HG03575 (cell line): Measurements from ENCODE around the gene AFAP1L2.

ENCODE experiments used
- ATAC-seq: cut with Tn5 transposase; IDR thresholded peaks from one replicate; pipeline ENCODE4 v1.9.1; 2021; ENCODE audit not compliant: unreplicated experiment, insufficient number of reproducible peaks, low FRiP score; ENCODE audit errors: extremely low read depth

The AFAP1L2 gene

DNA sequence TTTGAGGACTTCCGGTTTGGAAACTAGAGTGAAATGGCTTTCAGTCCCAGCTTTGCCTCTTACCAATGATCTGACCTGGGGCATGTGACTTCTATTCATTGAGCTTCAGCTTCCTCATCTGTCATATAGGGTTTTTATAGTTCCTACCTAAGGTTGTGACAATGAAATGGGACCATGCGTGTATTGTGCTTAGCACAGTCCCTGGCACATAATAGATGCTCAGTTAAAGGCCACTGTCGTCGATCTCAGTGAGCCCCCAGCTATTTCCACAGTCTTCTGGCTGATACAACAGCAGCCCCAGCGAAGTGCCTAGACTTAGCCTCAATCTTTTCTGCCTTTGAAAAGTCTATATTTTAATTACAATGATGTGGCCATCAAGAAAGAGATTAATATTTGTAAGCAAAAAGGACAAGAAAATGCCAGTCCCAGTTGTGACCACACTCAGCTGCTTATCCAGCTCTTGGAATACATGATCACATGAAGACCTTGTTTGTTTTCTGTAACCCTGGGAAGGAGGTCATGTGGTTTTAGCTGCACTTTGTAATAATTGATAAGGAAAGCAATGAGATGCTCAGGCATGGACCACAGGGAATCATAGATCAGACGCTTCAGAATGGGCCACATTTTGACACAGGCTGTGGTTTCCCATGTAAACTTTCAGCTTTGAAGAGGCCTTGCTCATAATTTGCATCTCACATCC lies 120.6 kb downstream of the AFAP1L2 start:
- no peak for ATAC-seq

DNA sequence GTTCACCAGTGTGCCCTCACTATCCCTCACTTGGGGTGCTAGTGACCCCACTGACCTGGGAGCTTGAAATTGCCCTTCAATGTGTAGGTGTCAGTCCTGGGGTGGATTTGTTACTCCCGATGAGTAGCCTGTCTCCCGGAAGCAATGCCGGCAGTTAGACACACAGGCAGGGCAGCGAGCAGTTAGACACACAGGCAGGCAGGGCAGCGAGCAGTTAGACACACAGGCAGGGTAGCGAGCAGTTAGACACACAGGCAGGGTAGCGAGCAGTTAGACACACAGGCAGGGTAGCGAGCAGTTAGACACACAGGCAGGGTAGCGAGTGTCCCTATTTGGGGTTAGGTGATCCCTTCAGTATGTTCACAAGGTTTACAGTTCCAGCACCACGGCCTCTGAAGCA lies 121.2 kb downstream of the AFAP1L2 start:
- ATAC-seq = no peak

DNA sequence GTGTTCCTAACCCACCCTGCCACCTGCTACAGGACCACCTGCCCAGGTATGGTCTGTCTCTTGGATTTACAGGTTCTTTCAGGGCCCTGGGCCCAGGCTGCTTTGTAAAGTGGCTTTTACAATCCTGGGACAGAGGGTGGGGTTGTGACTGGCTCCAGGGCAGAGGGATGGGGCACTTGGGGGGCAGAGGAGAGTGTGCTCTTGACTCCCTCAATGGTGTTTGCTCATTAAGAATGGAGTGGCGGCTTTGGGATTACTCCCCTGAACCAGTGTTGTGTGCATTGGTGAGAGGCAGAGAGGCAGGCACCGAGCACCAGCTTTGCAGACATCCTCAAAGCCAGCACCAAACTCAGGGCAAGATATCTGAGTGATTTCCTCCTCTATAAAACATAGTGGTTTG lies 121.8 kb downstream of the AFAP1L2 start:
- ATAC-seq = no peak

DNA sequence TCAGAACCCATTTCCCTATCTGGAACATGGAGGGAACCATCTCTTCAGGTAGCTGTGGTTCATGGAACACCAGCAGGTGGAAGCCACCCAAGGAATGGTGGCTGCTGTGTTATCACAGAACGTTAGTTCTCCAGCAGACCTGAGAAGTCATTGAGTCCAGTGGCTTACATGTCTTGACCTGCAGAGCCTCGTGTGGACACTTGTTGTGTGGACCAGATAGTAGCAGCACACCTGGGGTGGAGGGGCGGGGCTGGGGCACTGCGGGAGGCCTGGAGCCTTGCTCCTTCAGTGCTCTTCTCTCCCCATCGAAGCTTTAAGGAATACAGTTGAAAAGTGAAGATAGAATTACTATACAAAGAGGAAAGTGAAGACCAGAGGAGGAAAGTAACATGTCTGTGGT lies 122.8 kb downstream of the AFAP1L2 start:
- ATAC-seq = no peak

DNA sequence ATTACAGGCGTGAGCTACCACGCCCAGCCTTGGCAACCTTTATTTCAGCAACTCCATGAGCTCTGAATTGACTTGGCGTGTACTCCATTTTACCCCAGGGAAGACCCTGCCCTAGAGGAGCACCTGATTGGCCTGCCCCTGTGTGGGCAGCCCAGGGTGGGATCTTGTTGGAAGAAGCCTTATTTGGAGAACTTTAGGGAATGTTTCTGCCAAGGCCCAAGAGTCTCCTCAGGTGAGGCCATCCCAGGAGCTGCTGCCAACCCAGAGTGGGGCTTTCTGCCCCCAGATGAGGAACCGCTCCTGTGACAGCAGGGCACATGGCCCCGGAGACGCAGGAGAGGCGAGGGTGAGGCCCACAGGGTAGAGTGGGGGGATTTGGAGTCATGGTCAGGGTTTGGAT lies 123.3 kb downstream of the AFAP1L2 start:
- ATAC-seq = no peak

DNA sequence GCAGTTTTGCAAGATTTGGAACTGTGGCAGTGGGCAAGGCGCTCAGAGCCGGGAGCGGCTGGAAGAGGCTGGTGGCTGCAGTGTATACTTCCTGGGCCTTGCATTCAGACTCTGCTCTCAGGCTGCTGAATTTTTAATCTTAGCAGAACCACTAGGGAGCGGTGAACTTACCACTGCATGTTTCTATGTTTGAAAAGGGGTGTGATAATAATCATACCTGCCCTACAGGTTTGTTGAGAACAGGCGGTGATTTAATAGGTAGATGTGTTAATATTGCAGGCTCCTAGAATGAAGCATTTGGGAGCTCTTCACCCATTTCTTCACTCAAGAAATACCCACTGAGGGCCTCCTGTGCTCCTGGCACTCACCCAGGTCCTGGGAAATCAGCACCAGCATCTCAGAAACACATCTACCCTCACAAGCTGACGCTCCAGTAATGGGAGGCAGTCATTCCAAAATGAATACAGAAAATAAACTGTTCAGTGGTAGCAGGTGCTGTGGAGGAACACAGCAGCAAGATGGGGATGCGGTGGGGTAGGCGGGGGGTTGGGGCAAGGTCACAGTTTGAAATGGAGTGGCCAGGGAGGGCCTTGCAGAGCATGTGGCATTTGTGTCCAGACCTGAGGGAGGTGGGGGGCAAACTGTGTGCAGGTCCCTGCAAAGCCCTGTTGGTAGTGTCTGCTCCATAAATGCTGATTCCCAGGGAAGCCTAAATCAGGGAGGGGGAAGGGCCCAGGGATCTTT lies 124.2 kb downstream of the AFAP1L2 start:
- no peak for ATAC-seq

DNA sequence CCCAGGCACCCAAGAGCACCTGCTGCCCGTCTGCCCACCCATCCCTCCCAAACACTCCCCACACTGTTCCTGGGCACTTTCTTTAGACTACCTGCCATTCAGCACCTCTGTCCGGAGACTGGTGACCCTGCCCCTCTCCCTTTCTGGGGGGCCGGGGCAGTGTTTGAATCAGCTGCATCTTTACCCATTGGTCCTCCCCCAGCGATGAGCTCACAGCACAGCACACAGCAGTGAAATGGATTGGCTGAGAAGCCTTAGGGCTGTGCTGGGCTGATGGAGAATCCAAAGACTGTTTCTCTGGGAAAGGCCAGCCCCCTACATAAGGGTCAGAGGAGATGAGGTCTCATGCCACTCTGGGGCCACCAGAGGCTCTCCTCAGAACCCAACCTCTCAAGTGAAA lies 125.0 kb downstream of the AFAP1L2 start:
- ATAC-seq = no peak

DNA sequence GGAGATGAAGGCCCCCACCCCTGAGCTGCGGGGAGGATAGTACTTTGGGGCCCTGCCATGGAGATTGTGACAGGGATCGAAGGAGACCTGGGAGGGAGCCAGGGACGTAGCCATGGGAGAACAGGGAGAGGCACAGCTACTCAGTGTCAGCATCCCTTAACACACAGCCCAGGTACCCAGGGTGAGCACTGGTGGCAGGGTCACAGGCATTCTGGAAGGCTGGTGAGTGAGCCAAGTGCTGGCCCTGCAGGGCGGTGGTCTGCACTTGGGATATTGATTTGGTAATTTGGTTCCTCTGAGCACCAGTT lies 125.5 kb downstream of the AFAP1L2 start:
- ATAC-seq = no peak

DNA sequence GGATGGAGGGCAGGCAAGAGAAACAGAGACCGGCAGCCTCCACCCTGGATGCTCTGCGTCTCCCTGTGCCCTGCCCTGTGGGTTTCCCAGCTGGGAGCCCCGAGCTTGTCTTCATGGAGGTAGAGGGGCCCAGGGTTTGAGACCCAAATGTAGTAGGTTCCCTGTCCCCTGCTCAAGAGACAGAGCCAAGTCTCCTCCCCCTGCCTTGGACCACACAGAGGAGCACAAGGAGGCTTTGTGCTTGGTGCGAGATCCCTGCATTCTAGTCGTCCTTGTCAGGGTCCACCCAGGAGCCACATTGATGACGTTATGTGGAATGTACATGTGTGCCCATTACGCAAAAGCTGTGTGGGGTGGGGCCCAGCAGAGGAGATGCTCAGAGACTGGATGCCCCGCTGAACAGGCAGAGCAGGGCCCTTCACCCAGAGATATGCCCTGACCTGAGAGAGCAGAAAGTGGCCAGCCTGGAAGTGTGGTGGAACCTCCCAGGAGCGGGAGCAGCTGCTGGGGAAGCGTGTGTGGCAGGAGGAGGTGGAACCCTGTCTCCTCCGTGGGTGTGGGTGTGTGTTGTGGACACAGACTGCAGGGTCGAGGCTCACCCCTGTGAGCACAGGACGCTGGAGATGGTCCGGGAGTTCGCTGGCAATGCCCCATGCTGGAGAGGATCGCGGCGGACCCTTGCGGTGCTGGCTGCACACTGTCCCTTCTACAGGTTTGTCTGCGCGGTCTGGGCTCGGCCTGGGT lies 126.0 kb downstream of the AFAP1L2 start:
- no peak for ATAC-seq

DNA sequence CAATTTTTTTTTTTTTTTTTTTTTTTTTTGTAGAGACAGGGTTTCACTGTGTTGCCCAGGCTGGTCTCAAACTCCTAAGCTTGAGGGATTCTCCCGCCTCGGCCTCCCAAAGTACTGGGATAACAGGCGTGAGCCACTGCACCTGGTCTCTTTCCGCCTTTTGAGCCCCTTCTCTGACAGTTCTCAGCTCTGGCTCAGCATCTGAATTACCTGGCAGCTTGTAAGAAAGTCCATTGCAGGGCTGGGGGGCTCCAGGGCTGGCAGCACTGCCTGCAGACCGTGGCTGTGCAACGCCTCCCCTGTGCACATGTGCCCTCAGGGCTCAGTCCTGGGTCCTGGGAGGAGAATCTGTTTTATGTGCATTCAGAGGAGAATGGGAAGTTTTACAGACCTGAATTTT lies 127.6 kb downstream of the AFAP1L2 start:
- ATAC-seq = no peak

DNA sequence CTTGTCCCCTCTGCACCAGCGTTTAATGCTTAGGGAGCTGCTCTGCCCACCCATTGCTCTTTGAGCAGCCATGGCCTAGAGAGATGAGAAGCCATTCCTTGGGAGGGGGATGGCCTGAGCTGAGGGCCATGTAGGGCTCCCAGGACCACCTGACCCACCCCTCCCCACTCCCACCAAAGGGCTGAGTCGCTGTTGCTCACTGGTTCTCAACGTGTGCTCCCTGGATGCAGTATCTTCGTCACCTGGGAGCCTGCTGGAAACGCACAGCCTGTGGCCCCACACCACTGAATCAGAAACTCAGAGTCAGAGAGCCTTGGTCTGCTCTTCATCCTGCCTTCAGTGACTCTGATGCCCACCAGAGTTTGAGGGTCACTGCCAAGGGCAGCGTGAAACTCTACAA lies 128.2 kb downstream of the AFAP1L2 start:
- ATAC-seq = no peak

DNA sequence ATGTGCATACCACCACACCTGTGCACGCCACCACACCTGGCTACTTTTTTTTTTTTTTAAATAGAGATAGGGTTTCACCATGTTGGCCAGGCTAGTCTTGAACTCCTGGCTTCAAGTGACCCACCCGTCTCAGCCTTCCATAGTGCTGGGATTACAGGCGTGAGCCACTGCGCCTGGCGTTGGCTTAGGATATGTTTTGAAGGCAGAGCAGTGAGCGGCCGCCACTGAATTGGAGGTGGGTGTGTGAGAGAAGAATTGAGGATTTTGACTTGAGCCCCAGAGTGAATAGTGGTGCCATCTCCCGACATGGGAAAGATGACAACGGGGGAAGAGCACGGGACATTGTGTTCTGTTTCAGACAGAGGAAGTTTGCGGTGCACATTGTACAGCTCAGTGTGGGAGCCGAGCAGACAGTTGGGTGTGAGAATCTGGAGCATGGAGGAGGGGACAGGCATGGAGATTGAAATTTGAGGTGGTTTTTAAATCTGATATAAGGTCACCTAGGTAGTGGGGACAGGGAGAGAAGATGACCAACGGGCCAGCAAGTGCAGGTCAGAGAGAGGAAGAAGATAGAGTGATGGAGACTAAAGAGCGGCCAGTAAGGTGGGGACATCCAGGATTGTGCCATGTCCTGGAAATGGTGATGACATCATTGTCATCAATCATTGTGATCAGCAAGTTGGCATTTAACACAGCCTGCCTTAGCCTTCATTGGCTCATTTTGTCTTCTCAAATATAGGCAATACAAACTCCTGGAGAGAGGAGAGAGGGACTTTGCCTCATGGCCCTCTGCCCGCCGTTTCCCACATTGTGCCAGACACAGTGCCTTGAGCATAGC lies 129.5 kb downstream of the AFAP1L2 start:
- no peak for ATAC-seq

DNA sequence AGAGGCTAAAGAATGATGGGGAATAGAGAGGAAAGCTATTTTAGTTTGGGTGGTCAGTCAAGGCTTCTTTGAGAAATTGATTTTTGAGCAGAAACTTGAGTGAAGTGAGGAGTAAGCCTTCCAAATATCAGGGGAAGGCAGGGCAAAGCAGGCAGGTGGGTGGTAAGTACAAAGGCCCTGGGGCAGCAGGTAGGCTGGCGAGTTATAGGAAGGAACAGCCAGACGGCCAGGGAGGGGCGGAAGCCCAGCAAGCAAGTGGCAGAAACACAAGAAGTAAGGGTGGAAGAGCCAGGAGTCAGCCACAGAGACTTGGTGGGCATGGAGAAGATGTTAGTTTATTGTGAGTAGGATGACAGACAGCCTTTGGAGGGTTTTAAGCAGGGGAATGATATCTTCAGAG lies 130.4 kb downstream of the AFAP1L2 start:
- no peak for ATAC-seq

DNA sequence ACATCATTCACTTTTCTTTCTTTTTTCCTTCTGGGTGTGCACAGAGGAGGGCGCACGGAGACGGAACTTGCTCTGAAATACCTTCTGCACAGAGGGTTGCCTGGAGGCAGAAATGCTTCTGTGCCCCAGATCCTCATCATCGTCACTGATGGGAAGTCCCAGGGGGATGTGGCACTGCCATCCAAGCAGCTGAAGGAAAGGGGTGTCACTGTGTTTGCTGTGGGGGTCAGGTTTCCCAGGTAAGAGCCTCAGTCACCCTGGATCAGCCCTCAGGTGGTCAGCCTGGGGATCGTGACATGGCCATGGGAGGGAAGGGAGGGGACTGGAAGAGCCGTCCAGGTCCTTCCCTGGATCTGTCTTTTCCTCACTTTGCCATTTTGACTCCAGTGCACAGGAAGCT lies 131.6 kb downstream of the AFAP1L2 start:
- no peak for ATAC-seq

DNA sequence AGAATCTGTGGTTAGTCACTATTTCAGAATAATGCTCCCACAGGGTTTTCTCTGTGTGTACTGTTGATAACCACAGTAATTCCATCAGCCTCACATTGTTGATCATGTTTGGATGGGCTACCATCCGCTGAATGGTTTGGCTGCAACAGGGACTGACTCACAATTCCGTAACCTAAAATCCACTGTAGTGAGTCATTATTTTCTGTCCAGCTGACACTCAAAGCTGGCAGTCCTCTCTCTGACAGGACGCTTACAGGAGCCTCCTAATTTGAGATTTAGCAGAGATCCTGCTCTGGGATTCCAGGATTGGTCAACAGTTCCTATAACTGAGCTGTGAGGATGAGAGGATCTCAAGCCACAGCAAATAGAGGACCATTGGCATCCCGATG lies 132.5 kb downstream of the AFAP1L2 start:
- ATAC-seq = no peak

DNA sequence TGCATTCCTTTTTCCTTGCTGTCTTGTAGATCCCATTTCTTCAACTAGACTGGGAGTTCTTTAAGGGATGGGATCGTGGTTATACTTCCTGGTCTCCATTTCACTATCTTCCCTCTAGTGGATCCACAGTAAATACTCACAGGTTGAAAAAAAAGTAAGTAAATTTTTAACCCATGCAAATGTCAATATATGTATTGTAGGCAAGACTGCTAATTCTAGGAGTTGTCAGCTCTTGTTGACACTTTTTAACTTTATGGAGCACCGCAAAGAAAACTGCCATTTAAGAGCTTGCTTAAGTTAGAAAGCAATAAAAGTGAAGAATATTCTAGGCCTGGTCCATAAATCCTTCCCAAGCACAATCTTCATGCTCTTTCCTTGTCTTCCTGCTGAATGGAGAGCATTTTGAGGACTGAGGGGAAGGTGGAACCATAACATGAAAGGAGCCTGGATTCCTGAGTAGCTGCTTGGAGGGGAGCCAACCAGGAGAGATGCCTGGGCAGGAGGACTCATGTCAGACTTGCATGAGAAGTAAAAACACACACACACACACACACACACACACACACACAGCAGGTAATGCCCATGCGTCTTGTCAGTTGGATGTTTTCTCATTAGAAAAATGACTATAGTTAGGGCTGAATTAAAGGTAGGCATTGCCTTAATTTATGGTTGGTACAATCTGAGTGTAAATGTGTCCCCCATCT lies 133.1 kb downstream of the AFAP1L2 start:
- ATAC-seq = no peak

DNA sequence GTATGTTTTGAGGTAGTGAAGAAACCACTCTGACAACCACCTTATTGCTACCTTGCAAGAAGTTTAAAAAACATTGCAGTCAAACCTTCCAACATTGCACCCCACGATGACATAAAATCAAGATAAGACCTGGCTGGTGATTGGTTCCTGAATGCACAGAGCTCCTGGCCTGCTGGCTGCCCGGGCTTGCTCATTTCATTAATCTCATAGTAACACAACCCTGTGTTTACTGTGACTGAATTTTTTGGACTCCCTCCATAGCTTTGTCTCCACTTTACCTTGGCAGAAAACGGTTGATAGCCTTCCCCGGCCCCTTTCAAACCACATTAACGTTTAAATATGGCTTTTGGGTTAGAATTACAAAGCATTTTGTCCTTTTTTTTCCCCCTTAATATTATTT lies 137.8 kb downstream of the AFAP1L2 start:
- no peak for ATAC-seq

DNA sequence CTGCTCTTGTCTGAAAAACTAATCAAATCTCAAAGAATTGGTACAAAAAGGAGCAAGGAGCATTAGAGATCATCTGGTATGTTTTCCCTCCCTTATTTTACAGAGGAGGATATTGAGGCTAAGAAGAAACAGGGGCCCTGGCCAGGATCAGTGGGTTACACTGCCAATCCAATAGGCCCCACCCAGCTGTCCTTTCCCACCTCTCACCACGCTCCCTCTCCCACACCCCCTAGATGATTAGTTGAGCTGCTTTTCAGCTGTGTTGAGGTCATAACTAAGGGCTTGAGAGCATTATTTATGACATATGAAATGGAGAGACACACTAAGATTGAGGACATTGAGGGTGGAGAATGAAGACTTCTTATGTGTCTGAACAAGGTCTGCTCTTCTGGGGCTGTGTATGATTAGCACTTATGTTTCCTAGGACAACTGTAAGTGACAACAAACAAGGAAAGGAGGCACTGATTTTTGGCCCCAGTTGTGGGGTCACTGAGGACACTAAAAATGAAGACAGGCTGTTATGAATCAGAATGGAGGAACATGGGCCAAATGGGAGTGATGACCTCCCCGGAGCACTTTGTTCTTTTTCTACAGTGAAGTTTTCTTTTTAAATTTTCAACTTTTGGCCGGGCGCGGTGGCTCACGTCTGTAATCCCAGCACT lies 138.8 kb downstream of the AFAP1L2 start:
- no peak for ATAC-seq
